ENCODE results near the gene GGTLC3. TPM values are rescaled to one million over a fixed set of nuclear protein-coding genes. Genes with fewer than 3 reads are reported as not detected.
"Not testable (repeated sequence)": the region's sequence is repeated elsewhere in the genome, so short reads cannot be mapped to it uniquely, and the experiment has no call there.

Gene GGTLC3
- total RNA-seq, 1 donor from 2014 or later: 13.1 TPM

DNA sequence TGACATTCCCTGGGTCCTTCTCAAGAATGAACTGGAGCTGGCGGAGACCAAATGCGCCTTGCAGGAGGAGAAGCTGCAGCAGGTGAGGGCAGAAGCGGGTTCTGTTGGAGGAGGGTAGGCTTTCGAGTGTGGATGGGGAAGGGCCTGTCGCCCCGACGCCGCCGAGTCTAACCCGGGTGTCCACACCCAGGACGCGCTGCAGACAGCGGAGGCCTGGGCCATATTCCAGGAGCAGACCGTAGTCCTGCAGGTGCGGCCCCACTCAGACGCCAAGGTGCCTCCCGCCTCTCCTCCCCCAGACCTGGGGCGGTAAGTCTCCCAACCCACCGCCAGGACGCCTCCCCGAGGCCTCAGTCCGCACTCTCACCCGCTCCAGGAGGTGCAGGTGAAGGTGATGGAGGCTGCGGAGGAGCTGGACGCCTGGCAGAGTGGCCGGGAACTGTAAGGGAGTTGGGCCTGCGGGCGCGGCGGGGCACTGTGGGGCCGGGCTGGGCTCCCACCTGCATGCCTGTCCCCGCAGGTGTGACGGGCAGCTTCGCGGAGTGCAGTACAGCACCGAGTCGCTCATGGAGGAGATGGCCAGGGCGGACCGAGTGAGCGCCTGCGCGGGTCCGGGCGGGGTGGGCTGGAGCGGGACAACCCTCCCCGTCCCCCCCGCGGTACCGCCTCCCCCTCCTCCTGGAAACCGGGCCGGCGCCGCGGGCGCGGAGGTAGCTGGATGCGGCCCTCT lies 11.6 kb upstream of the GGTLC3 start:
- H3K4me3 ChIP-seq: not testable (repeated sequence)

GRCh38 chr22:18528597-18529415 lies 10.8 kb upstream of the GGTLC3 start:
- H3K27me3 ChIP-seq; H3K4me1 ChIP-seq; H3K36me3 ChIP-seq; H3K9me3 ChIP-seq; H3K27ac ChIP-seq; intact Hi-C loops (cut with DNase I): not testable (repeated sequence)
- H3K4me3 ChIP-seq: peak overlapping the region; percentile 38
- ATAC-seq (peak; percentile 95), DNase-seq (peak; percentile 95)

More for the DNA sequence above, 11.6 kb upstream of the GGTLC3 start:
- H3K36me3 ChIP-seq; intact Hi-C loops (cut with DNase I); DNase-seq; H3K27me3 ChIP-seq; H3K4me1 ChIP-seq; H3K9me3 ChIP-seq; H3K27ac ChIP-seq: not testable (repeated sequence)
- peak; percentile 18 for ATAC-seq

- peak; percentile 7 for ATAC-seq
- H3K27ac ChIP-seq; H3K9me3 ChIP-seq; H3K27me3 ChIP-seq; H3K36me3 ChIP-seq; DNase-seq; H3K4me1 ChIP-seq; intact Hi-C loops (cut with DNase I): not testable (repeated sequence)
- peak within 1 kb of the TSS; percentile 38 for H3K4me3 ChIP-seq
These were observed 10.0 kb upstream of the GGTLC3 start, which contains the start of gene TMEM191B for GRCh38 chr22:18527752-18528596. Gene TMEM191B, plus strand, starts transcription at chr22:18527802. Its CDS starts 179 bp downstream, at chr22:18527981.

- H3K4me3 ChIP-seq; intact Hi-C loops (cut with DNase I): not testable (repeated sequence)
These were observed 5.4 kb upstream of the GGTLC3 start for GRCh38 chr22:18523328-18523727.

GRCh38 chr22:18522762-18523161 lies 4.8 kb upstream of the GGTLC3 start:
- intact Hi-C loops (cut with DNase I); H3K9me3 ChIP-seq; H3K4me1 ChIP-seq; H3K36me3 ChIP-seq; H3K27me3 ChIP-seq; H3K27ac ChIP-seq; H3K4me3 ChIP-seq; ATAC-seq; DNase-seq: not testable (repeated sequence)

More at GRCh38 chr22:18523328-18523727, 5.4 kb upstream of the GGTLC3 start:
- H3K9me3 ChIP-seq, H3K4me1 ChIP-seq, H3K27ac ChIP-seq, H3K27me3 ChIP-seq, H3K36me3 ChIP-seq, DNase-seq: not testable (repeated sequence)
- peak; percentile 47 for ATAC-seq

GRCh38 chr22:18513454-18513853 lies 4.5 kb downstream of the GGTLC3 start:
- intact Hi-C loops (cut with DNase I); H3K4me3 ChIP-seq; H3K27me3 ChIP-seq; H3K9me3 ChIP-seq; H3K27ac ChIP-seq; H3K4me1 ChIP-seq; H3K36me3 ChIP-seq; ATAC-seq: not testable (repeated sequence)
- peak; percentile 62 for DNase-seq

DNA sequence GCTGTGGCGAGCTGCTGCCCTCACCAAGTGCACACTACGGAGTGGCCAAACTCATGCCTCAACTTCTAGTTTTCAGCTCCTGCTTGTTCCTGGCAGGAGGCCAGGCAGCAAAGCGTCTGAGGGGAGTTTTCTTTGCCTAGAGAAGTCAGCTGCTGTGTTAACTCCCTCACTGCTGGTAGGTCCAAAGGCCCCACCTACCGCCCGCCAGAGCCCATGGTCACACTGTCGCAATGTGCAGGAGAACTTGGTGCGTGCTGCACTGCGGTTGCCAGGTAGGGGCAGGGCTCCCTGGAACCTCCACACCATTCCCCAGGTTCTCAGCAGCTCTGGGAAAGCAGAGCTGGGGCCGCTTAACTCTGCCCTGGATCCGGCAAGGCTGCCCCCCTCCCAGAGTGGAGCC lies 5.6 kb downstream of the GGTLC3 start:
- H3K4me3 ChIP-seq; ATAC-seq; H3K36me3 ChIP-seq; H3K27me3 ChIP-seq; intact Hi-C loops (cut with DNase I); H3K27ac ChIP-seq; DNase-seq; H3K9me3 ChIP-seq; H3K4me1 ChIP-seq: not testable (repeated sequence)

DNA sequence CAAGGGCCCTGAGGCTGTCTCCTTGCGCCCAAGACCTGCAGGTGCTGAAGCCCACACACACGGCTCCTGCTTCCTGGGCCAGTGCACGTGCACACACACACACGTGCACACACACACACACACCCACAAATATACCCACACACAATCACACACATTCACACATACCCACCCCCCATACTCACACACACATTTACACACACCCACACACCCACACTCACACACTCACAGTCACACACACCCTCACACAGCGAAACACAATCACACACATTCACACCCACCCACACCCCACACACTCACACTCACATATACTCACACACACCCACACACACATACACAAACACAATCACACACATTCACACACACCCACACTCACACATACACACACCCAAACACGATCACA lies 6.6 kb downstream of the GGTLC3 start:
- DNase-seq; ATAC-seq; H3K9me3 ChIP-seq; H3K36me3 ChIP-seq; H3K27me3 ChIP-seq; H3K4me1 ChIP-seq; H3K27ac ChIP-seq; H3K4me3 ChIP-seq; intact Hi-C loops (cut with DNase I): not testable (repeated sequence)

DNA sequence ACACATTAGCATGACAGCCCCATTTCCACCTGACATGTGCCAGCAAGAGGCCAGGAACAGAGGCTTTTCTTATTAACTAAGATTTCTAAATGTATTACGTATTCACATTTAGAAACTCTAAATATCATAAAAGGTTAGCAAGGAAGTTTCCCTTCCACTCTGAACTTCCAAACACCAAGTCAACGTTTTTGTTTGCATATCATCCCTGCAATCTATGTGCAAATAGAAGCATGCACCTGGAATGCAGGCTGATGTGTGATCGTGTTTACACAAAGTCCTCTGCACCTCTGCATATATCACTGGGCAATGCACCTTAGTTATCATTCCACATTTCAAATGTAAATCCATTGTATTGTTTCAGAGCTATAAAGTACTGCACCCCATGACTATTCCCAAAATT lies 21.7 kb downstream of the GGTLC3 start:
- H3K27me3 ChIP-seq; DNase-seq; H3K27ac ChIP-seq; ATAC-seq; H3K36me3 ChIP-seq; H3K9me3 ChIP-seq; H3K4me1 ChIP-seq; H3K4me3 ChIP-seq; intact Hi-C loops (cut with DNase I): not testable (repeated sequence)

Other genes starting within 250 kb of the GGTLC3 start
- gene TMEM191B, start 9.6 kb upstream of the GGTLC3 start, total RNA-seq: 2.1 TPM
- 0.87 TPM for gene RIMBP3, start 93.8 kb upstream of the GGTLC3 start, total RNA-seq

Measured in upper lobe of right lung (tissue), 1 donor.